GM21723 (cell line): ENCODE data around the gene FREM1.
A peak's percentile ranks its signal among the peaks of the same experiment; 100 is the strongest.

Source experiments
- ATAC-seq: cut with Tn5 transposase; IDR thresholded peaks from one replicate; pipeline ENCODE4 v1.9.1; 2021; ENCODE audit warnings: mild to moderate bottlenecking, moderate library complexity; ENCODE audit not compliant: unreplicated experiment

Gene FREM1

DNA sequence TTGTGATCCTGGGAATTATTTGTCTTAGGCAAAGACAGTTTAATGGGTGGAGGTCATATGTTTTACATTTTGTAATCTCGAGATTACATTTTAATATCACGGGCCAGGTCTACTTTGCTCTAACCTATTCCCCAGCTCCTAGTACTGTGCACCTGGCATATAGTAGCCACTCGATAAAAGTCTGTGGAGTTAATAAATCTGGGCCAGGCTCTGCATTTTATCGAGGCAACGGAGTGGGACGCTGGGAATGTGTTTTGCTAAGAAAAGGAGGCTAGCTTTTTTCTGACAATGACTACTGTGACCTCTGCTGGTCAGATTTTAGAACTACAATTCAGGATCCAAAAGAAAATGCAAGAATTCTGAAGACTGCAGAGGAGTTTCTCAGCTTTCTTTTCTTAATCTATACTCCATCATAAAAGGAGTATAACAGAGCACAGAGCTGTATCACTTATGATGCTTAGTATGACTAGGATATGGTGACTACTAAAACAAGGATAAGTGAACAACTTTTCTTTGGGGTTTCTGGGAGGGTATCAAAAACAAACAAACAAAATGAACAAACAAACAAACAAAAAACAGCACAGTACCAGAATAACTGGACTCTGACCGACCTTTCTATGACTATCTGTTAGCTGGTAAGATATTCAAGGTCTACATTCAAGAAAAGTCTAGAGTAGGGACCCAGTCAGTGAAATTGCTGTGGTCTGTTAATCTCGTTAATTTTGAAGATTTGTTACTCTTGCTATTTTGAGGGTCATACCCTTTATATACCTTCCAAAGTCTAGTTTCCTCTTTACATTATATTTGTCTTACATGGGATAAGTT, 141.6 kb downstream of the FREM1 start:
- no peak for ATAC-seq

DNA sequence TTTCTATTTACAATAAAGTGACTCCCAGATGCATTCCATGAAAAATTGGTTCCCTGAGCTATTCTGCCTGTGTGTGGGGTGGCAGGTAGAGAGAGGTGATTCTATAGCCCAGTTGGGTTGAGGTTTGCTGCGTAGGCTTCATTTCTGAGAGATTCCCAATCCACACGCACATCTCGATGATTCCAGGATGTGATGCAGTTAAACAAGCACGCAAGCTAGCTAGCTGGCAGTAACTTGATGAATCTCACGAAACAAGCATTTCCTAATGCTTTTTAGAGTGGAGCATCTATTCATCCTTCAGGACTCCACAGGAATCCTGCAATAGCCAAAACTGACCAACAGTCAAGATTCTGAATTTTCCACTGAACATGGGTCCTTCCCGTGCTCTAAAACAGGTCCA, 143.9 kb downstream of the FREM1 start:
- no peak for ATAC-seq

DNA sequence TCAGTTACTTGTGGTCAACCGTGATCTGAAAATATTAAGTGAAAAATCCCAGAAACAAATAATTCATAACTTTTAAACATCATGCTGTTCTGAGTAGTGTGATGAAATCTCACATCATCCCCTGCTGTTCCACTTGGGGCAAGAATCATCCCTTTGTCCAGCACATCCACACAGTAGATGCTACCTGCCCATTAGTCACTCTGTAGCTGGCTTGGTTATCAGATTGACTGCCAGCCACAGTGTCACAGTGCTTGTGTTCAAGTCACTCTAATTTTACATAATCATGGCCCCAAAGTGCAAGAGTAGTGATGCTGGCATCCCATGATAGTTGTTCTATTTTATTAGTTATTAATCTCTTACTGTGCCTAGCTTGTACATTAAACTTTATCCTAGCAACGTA, 148.6 kb downstream of the FREM1 start:
- no peak for ATAC-seq

DNA sequence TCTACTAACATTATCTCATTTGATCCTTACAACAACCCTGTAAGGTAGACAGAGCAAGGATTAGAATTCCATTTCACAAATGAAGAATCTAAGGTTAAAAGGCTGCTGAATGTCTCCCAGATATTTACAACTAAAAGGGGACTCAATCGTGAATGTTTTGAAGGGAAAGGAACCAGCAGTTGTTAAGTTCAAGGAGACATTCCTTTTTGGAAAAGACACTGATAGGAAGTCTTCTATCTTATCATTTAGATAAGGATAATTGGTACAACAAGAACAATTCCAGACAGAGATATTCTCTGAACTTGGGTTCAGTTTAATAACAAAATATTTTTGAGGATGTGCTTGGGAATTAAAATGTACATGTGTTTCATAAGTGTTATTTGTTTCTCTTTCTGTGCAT, 150.2 kb downstream of the FREM1 start:
- no peak for ATAC-seq

DNA sequence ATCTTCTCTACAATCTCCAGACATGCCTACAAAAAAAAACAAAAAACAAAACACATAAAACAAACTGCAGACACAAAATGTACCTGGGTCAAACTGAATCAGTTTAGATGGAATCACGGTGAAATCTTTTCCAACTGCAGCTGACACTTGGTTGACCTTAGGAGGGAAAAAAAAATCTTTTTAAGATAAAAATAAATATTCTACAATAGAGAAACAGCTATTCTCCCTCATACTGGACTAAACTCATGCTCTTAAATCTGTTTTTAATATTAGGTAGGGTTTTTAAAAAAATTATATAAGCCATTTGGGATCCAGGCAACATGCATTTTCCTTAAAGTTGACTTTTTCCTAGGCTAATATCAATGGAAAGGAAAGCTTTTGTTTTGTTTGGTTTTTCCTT, 153.9 kb downstream of the FREM1 start:
- no peak for ATAC-seq

DNA sequence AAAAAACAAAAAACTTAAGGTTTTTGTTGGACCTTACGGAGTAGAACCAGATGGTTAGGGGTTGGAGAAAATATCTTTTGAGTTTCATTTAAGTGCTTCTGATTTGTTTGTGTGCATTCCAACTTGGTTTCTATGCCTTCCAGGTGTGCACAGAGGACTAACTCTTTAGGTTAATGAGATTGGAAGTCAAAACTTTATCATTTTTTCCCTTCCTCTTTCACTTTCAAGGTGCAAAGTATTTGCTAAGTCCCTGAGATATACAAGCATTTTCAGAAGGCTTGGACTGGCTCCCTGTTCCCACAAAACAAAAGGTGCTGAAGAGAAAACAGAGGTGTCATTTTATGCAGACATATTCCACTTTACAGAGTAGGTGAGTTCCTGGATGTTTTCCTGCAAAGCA, 157.4 kb downstream of the FREM1 start:
- ATAC-seq = no peak

DNA sequence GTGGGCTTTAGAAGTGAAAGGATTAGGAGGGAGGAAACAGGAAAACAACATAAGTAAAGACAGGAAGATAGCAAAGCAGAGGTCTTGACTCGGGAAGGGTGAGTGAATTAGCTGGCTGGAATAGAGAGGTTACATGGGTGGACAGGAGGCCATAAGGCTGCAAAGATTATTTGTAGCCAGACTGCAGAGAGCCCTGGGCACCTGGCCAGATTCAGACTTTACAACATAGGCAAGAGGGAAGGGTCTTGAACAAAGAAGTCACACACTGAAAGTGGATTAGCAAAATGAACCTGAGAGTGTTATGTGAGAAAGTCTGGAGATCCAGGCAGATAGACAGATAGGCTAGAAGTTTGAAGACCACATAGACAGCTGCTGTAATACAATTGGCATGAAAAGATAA, 158.0 kb downstream of the FREM1 start:
- no peak for ATAC-seq

DNA sequence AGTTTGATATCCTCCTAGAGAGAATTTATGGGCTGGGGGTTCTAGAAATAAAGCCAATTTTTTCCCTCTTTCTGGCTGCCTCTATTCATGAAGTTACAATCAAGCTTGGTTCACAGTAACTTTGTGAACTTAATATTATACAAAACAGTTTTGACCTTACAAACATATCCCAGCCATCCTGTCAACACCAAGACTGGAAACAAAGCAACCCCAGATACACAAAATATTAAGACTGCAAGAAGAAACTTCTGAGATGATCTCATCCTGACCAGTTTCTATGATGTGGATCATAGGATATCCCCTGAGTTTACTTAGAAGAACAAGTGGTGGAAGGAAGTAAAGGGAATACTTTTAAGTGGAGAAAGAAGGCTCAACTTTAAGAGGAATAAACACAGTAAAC, 159.4 kb downstream of the FREM1 start:
- no peak for ATAC-seq

DNA sequence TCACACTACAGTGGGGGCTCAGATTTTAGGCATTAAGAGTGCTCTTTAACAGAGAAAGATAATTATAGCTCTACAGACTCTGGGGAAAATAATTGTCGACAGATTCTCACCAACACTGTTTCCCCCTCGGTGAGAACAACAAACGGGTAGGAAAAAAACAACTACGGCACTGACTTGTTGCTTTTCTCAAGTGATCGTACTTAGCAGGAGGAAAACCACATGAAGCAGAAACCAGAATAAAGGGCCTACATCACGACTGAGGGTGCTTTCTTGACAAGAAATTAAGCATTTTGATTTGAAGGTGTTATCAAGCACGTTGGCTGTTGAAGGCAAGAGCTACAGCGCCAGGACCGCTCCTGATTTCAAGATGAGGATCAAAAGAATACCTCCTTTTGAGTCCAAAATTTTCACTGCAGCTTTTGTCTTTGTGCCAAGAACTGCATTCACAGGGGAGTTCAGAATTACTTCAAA, 160.5 kb downstream of the FREM1 start:
- ATAC-seq = no peak

DNA sequence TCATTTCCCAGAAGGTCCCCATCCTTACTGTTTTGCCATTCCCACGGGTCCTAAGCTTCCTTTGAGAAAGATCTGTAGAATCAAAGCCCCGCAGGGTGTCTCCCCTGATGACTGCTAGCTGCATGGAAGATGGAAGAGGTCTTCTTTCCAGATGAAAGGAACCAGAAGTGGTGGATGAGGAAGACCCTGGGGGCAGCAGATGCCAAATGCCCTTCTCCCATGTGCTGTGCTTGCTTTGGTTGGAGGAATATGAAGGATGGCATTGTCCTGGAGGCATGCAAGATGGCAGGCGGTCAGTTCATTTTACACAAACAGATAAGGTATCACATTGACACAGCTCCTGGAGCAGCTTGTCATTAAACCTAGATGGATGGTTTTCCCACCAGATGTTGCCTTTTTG, 161.9 kb downstream of the FREM1 start:
- ATAC-seq = no peak

DNA sequence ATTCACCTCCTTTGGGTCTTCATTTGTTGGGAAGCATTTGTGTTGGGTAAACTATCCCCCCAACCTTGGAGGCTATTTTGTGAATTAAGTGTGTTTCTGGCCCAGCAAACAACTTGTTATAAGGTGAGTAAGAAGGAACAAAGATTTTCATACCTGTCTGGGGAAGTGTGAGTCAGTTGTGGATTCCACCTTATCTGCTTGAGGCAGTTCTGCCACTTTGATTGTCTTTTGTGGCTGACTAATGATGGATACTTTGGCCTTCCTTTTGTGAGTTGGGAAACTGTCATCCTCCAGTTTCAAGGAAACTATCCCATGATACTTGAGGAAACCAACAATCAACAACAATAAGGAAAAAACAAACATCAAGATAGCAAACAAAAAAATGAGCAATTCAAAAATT, 163.1 kb downstream of the FREM1 start:
- ATAC-seq = no peak

DNA sequence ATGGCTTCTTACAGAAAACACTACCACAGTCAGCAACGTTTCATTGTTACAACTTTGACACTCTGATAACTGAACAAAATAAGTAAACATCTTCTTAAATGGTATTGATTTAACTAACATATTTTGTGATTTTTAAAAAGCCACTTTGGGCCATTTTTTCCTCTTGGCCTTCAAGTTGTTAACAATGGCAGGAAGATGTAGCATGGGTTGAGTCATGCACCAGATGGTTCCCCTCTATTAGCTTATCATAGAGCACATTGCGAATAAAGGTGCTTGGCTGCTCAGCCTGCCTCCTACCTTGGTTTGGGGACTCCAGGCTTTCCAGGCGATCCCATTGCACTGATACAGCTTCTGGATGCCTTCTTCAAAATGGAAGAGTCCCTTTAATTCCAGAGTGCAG, 163.6 kb downstream of the FREM1 start:
- no peak for ATAC-seq

DNA sequence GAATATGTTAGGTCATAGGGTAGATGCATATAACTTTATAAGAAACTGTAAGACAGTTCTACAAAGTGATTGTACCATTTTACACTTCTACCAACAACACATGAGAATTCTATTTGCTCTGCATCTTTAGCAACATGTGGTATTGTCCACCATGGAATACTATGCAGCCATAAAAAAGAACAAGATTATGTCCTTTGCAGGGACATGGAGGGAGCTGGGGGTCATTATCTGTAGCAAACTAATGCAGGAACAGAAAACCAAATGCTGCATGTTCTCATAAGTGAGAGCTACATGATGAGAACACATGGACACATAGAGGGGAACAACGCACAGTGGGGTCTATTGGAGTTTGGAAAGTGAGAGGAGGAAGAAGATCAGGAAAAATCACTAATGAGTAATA, 165.5 kb downstream of the FREM1 start:
- ATAC-seq = no peak

DNA sequence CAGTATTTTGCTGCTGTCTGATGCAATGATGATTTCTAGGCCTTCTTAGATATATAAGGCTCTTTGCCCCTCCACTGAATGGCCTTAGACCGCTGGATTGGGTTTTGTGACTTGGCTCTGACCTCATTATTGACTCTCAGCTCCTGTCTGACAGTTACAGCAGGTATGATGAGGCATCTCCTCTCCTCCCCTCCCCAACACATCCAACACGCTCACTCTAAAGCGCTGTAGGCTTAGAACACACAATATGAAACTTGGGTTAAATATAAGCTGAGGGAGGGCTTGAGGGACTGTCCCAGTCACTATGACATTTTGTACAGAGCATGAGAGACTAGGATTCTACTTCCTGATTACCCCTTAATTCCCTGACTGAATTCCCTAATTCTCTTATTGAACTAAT, 168.9 kb downstream of the FREM1 start:
- peak; percentile 88 for ATAC-seq

DNA sequence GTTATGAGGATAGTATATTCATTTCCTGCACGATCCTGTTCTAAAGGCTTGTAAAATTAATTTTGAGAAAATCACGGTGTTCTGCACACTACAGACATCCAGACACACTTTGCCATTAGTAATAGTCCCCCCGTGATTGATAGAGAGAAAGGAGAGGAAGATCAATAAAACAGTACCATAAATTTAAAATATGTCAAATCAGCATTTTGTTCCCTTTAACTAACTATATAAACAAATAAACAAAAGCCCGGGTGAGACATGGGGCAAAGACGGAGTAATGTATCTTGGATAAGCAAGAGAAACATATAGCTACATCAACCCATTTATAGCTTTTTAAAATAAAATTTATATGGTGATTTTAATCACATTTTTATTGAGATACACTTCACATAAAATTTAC, 177.1 kb downstream of the FREM1 start:
- ATAC-seq = no peak

DNA sequence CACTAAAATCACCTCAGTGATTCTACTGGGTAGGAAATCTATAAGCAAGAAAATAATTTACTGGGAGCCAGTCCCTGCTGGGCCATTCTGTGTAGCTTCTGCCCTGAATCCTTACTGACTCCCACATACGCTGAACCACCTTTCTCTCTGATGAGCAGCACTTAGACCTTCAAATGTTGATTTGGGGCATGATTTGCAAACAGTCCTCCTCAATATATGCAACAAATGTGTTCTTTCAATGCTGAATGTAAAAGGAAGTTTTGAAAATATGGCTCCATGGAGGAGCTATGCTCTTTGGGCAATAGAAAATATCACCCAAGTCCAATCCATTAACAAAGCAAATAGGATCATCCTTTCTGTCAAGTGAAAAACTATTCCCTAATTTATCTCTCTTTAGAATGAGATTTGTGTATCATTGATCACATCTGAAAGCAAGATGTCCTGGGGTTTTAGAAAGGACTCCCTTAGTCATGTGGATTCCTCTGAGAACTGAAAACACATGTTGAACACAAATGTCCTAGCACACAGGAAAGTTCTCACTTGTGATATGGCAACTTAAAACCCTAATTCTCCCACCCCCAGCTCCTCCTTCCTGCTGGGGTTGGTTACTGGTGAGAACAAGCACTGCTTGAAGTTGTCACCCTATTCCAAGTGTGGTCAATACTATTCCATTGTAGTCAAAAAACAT, 178.8 kb downstream of the FREM1 start:
- ATAC-seq = no peak

DNA sequence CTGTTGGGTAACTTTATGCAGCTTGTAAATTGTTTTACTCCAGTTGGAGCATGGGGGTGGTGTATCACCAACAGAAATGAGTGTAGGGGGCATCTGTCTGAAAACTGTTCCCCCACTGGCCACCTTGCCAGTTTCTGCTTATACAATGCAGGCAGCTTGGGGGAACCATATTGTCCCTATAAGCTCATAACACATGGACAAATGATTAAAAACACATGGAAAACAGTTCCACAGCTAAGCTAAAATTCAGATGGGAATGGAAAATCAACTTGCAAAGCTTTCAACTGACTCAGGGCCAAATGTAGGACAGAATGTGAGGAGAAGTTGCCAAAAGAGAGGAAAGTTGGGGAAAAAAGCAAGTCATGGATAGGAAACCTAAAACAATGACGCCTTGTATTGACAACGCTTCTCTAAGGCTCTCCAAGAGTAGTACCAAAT, 179.7 kb downstream of the FREM1 start:
- ATAC-seq = no peak

DNA sequence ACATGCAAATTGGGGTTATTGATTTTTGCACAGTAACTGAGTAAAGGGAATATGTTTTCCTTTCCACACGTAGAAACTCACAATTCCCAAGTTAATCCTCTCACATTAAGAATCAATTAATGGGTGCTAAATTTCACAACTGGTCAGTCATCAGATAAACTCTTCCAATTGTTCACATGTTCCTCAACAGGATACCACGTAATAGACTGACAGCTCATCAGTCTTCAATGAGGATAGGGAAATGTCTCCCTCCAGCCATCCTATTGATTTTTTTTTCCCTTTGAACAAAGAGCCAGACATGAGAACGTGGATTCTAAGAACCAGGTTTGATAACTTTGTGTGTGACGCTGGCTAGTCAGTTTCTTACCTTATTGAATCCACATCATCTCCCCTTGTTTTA, 186.9 kb downstream of the FREM1 start:
- ATAC-seq = no peak

DNA sequence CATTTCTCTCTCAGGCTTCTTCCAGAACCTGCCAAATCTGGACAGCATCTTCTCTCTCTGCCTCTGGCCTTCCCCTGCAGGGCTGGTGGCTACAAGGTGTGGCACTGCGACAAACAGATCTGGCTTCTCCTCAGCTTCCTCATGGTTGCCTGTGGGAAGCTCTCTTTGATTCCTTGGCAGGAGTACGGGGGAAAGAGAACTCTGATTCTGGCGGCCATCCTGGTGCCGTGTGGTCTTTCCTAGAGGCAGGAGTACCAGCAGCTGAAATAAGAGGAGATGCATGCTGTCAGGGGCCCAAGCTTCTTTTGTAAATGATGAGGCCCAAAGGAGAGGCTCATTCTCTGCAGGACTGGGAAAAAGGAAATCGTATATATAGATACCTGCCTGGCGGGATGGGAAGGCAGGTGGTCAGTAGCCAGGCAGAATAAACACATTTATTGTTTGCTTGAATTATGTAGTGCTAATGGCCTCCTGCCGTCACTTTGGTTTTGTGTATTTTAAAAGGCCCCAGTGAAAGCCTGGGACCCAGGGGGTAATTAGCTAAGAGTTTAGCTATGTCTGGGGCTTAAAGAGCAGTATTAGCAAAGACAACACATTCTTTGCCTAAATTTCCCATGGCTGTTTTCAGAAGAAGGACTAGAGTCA, 187.7 kb downstream of the FREM1 start, which contains the start of gene CER1:
Gene CER1 (minus strand): TSS at position 343 of the 645 bp plus-strand sequence. CDS start 61 bp downstream, at position 282.
- no peak for ATAC-seq

DNA sequence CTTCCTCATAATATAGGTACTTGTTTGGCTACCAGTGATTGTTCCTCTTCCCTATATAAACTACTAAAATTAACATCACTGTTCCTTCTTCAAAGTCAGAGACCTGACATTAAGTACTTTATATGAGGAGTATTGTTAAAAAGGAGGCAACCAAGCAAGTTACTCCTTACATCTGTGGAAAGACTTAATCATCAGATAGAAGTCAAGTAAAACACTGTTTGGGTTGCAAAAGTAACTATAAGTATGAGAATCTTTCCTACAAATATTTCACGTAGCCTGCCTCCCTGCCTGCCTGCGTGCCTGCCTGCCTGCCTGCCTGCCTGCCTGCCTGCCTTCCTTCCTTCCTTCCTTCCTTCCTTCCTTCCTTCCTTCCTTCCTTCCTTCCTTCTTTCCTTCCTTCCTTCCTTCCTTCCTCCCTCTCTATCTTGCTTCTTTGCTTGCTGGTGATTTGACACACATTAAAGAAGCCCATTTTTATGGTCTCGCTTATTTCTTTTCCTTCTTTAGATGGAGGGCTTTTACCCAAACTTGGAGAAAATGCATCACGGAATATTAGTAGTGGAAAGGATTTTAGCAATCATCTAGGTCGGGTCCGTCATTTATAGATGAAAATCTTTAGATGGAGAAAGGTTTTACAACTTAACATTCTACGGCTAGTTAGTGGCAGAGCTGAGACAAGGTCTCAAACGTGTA, 190.9 kb downstream of the FREM1 start:
- no peak for ATAC-seq

DNA sequence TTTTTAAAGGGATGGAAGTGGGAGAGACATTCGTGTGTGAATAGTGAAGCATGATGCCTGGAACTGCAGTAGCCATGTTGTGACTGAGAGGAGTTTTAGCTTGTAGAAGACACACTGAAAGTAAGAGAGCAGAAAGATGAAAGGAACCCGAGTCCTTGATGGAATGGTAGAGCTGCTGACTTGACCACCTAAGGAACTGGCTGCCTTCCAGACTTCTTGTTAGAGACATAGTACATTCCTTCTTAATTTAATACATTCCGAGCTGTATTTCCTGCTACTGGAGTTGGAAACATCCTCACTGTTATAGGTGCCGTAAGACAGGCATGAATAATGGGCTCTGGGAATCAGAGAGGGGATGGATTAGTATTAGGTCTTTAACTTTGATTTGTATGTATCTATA, 195.1 kb downstream of the FREM1 start:
- ATAC-seq = no peak
